ENCODE results near the gene PRR20C.
"Not testable (repeated sequence)": the region's sequence is repeated elsewhere in the genome, so short reads cannot be mapped to it uniquely, and the experiment has no call there.

PRR20C gene

DNA sequence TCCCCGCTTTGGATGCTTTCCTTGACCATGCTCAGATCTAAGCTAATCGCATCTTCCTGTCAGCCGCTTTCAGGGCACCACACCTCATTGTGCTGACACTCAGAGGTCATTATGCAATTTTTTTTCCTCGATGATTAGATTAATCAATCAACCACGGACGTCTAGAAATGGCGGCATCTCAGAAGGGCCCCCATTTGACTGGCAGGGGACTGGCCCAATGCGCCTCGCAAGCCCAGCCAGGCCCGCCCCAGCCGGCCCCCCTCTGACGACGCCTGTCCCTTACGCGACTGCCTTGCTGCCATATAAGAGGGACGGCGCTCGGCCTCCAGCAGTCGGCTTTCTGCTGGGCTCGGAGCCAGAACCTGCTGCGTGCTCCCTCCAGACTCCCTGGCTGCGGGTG is at the start of gene PRR20C:
Gene PRR20C, plus strand, starts transcription at position 301 of the 400 bp plus-strand sequence. CDS start 387 bp downstream, outside the sequence.
- DNase-seq (ENCODE audit: low read depth): not testable (repeated sequence)

DNA sequence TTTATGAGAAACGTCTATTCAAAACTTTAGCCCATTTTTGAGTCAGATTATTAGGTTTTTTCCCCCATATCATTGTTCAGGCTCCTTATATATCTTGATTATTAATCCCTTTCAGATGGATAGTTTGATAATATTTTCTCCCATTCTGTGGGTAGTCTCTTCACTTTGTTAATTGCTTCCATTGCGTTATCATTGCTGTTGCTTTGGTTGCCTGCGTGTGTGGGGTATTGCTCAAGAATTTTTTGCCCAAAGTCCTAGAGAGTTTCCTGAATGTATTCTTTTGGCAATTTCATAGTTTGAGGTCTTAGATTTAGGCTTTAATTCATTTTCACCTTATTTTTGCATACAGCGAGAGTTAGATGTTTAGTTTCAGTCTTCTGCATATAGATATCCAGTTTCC is 38.9 kb upstream of the PRR20C start:
- DNase-seq (ENCODE audit: low read depth): no peak

DNA sequence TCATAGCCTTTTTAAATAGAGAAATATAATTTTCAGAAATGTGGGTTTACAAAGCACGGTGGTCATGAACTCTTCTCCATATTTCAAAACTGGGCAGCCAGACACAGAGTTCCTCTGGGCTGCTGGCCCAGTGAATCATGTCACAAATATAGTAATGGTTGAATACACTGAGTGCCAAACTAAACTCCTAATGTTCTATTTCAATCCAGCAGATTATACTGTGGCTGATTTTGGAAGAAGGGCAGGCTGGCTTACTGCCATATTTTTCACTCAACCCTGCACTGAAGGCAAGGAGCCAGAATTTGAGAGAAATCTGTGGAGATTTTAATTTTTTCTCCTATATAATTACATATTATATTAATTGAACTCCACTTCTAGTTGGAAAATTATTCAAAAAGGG is 30.2 kb upstream of the PRR20C start:
- no peak for DNase-seq (ENCODE audit: low read depth)

DNA sequence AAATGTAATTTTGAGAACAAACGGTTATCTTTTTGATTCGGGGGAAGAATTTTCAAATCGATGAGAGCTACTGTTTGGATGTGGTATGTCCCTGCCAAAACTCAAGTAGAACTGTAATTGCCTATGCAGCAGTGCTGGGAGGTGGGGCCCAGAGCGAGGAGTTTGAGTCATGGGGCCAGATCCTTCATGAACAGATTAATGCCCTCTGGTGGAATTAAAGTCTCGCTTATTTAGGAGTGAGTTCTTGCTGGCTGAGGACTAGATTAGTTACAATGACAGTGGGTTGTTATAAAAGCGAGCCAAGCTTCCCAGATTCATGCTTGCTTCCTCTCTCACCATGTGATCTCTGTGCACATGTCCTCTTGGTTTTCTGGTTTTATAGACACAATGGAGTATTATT is 25.0 kb upstream of the PRR20C start:
- no peak for DNase-seq (ENCODE audit: low read depth)

DNA sequence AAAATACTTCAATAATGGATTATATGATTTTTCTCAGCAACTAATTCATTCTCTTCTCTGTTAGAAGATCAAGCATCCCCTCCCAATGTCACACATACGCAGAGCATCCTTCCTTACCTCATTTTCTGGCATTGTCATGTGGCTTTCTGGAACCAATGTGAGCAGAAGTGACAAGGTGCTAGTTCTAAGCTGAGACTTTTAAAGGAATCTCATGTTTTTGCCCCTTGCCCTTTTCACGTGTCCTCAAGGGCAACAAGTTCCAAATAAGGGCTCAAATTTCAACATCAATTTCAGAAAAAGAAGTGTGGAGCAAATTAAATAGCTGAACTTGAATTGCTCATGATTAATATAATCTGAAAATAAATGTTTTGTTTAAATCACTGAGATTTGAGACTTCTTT is 17.8 kb upstream of the PRR20C start:
- DNase-seq (ENCODE audit: low read depth): no peak

DNA sequence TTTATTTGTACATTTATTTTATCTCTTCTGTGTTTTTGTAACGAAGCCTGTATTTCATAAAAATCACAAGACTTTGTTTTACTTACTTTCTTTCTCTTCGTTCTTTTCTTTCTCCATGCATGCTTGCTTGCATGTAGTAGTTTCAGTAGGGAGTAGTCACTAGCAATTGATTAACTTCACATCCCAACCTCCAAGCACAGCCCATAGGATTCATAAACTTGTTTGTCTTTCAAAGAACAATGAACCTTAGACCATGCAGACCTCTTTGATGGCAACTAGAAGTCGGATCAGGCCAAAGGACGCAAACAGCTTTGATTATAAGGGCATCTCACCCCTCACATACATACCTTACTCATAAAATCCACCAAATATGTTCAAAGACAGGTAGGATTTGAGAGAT is 16.3 kb upstream of the PRR20C start:
- no peak for DNase-seq (ENCODE audit: low read depth)

DNA sequence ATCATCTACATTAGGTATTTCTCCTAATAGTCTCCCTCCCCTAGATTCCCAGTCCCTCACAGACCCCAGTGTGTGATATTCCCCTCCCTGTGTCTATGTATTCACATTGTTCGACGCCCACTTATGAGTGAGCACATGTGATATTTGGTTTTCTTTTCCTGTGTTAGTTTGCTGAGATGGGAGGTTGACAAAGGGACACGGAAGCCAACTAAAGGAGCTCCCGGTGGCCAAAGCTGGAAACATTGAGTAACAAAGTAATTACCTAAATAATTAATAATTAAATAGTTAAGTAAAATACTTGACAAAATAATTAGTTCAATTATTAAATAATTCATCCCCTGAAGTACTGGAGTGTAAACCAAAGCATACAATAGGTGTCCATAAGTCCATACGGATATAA is 14.9 kb upstream of the PRR20C start:
- no peak for DNase-seq (ENCODE audit: low read depth)

DNA sequence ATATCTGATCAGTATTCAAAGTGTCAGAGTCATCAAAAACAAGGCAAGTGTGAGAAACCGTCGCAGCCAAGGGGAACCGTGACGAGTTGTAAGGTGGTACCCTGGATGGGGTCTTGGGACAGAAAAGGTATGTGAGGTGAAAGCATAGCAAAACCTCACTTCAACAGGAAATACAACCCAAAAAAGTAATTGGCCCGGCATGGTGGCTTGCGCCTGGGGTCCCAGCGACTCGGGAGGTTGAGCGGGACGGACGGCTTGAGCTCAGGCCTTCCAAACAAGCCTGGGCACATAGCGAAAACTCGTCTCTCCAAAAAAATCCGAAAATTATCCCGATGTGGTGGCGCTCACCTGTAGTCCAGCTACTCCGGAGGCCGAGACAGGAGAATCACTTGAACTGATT is 14.1 kb upstream of the PRR20C start:
- not testable (repeated sequence) for DNase-seq (ENCODE audit: low read depth)

DNA sequence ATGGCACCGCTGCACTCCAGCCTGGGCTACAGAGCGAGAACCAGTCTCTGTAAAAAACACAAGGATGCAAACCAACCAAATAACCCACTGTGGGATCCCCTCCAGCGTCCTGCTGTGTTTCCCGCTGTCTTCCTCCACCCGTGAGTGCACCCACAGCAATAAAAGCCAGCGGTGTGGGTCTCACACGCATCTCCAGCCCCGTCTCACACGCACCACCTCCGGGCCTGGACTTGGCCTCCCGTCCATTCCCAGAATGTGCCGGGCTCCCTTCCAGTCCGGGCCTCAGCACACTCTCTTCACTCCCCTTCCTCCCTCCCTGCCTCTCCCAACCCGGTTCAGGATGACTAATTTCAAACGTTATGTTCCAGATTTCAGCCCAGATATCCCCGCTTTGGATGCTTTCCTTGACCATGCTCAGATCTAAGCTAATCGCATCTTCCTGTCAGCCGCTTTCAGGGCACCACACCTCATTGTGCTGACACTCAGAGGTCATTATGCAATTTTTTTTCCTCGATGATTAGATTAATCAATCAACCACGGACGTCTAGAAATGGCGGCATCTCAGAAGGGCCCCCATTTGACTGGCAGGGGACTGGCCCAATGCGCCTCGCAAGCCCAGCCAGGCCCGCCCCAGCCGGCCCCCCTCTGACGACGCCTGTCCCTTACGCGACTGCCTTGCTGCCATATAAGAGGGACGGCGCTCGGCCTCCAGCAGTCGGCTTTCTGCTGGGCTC is 13.5 kb upstream of the PRR20C start, which contains the start of gene PRR20A:
Gene PRR20A, plus strand, starts transcription at position 684 of the 734 bp plus-strand sequence. CDS start 387 bp downstream, outside the sequence.
- DNase-seq (ENCODE audit: low read depth): not testable (repeated sequence)

DNA sequence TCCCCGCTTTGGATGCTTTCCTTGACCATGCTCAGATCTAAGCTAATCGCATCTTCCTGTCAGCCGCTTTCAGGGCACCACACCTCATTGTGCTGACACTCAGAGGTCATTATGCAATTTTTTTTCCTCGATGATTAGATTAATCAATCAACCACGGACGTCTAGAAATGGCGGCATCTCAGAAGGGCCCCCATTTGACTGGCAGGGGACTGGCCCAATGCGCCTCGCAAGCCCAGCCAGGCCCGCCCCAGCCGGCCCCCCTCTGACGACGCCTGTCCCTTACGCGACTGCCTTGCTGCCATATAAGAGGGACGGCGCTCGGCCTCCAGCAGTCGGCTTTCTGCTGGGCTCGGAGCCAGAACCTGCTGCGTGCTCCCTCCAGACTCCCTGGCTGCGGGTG is 6.7 kb upstream of the PRR20C start, which contains the start of gene PRR20B:
Gene PRR20B, plus strand, starts transcription at position 301 of the 400 bp plus-strand sequence. CDS start 387 bp downstream, outside the sequence.
- DNase-seq (ENCODE audit: low read depth): not testable (repeated sequence)

DNA sequence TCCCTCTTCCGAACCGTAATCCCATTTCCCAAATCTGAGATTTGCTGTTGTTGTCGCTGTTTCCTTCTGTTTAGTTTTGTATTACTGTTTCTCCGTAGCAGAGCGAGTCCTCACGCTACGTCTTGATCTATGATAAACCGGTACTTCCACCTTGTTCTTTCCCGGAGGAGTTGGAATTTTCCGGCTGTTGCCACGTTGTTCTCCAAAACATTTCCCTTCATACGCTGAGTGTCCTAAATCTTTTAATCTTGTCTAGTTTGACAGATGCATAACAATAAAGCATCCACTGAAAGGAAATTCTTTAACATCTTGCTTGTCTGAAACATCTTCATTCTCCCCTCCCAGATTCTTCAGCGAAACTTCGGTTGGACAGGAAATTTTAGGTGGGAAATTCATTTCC is 5.8 kb upstream of the PRR20C start:
- DNase-seq (ENCODE audit: low read depth): not testable (repeated sequence)

DNA sequence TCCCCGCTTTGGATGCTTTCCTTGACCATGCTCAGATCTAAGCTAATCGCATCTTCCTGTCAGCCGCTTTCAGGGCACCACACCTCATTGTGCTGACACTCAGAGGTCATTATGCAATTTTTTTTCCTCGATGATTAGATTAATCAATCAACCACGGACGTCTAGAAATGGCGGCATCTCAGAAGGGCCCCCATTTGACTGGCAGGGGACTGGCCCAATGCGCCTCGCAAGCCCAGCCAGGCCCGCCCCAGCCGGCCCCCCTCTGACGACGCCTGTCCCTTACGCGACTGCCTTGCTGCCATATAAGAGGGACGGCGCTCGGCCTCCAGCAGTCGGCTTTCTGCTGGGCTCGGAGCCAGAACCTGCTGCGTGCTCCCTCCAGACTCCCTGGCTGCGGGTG is 6.5 kb downstream of the PRR20C start, which contains the start of gene PRR20D:
Gene PRR20D, plus strand, starts transcription at position 301 of the 400 bp plus-strand sequence. CDS start 387 bp downstream, outside the sequence.
- DNase-seq (ENCODE audit: low read depth): not testable (repeated sequence)

DNA sequence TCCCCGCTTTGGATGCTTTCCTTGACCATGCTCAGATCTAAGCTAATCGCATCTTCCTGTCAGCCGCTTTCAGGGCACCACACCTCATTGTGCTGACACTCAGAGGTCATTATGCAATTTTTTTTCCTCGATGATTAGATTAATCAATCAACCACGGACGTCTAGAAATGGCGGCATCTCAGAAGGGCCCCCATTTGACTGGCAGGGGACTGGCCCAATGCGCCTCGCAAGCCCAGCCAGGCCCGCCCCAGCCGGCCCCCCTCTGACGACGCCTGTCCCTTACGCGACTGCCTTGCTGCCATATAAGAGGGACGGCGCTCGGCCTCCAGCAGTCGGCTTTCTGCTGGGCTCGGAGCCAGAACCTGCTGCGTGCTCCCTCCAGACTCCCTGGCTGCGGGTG is 13.0 kb downstream of the PRR20C start, which contains the start of gene PRR20E:
Gene PRR20E, plus strand, starts transcription at position 301 of the 400 bp plus-strand sequence. CDS start 387 bp downstream, outside the sequence.
- DNase-seq (ENCODE audit: low read depth): not testable (repeated sequence)

DNA sequence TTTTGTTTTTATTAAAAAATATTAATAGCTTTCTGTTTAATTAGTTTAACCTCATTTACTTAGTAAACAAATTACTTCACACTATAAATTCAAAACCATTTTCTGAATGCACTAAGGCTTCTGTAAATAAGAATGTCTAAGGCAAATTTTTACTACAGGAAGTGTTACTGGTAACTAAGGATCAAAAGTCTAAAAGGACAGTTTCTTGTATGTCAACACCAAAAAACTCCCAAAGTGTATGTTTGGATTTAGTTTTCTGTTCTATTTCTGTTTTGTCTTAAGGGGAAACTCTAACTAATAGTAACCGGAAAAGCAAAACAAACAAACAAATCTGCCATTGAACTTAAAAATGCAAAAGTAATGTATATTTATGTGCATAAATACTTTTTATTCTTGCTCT is 37.8 kb downstream of the PRR20C start:
- DNase-seq (ENCODE audit: low read depth): no peak

Measured in activated T-cell treated with anti-CD3 and anti-CD28 coated beads for 48 hours (primary cell).